ENCODE measurements around the gene SGPP2. TPM values are rescaled to one million over a fixed set of nuclear protein-coding genes. Genes with fewer than 3 reads are reported as not detected.
"Not testable (repeated sequence)": the region's sequence is repeated elsewhere in the genome, so short reads cannot be mapped to it uniquely, and the experiment has no call there.

The SGPP2 gene
- polyA plus RNA-seq, 1 experiment, result not detected

- H3K27me3 ChIP-seq (ENCODE audit: control insufficient read depth, insufficient read depth, low read length), result peaks cover 6% of the 10 kb centered on the region
- ChIA-PET CTCF (no interaction called here), POLR2A (no interaction called here)
- H3K36me3 ChIP-seq (ENCODE audit: control insufficient read depth, insufficient read depth, low read length), result no peaks in the 10 kb centered on the region
- no peak for TF ChIP-seq CTCF (IDR thresholded peaks at IDR 0.05; ENCODE audit: insufficient read depth, low read depth, low read length)
- H3K4me3 ChIP-seq (ENCODE audit: low read depth, low read length), result no peak overlapping the region
- no peak for DNase-seq (ENCODE audit: low read depth)
Measured at GRCh38 chr2:222430071-222430470, 5.7 kb downstream of the SGPP2 start.

GRCh38 chr2:222430681-222431080 is 6.3 kb downstream of the SGPP2 start:
- no peak for TF ChIP-seq CTCF (IDR thresholded peaks at IDR 0.05; ENCODE audit: insufficient read depth, low read depth, low read length)
- DNase-seq (ENCODE audit: low read depth), result no peak
- ChIA-PET POLR2A (no interaction called here), CTCF (no interaction called here)
- Histone ChIP-seq H3K27me3 (ENCODE audit: control insufficient read depth, insufficient read depth, low read length) (0 out of 2 replicates have a peak, but pooled peaks cover 2% of the 10 kb centered on the region), H3K36me3 (ENCODE audit: control insufficient read depth, insufficient read depth, low read length) (no peaks in the 10 kb centered on the region), H3K4me3 (ENCODE audit: low read depth, low read length) (no peak overlapping the region)

- Histone ChIP-seq H3K4me3 (ENCODE audit: low read depth, low read length) (no peak overlapping the region), H3K36me3 (ENCODE audit: control insufficient read depth, insufficient read depth, low read length) (no peaks in the 10 kb centered on the region), H3K27me3 (ENCODE audit: control insufficient read depth, insufficient read depth, low read length) (0 out of 2 replicates have a peak, but pooled peaks cover 2% of the 10 kb centered on the region)
- ChIA-PET CTCF (interaction anchor here (1.0 kb wide), 1 partner anchor 11 kb away, joined by 3 read pairs; no protein-coding TSS in a partner anchor), POLR2A (no interaction called here)
- no peak for TF ChIP-seq CTCF (IDR thresholded peaks at IDR 0.05; ENCODE audit: insufficient read depth, low read depth, low read length)
- DNase-seq (ENCODE audit: low read depth), result no peak
Measured at GRCh38 chr2:222431869-222432268, 7.5 kb downstream of the SGPP2 start.

GRCh38 chr2:222433332-222434173 is 9.2 kb downstream of the SGPP2 start:
- Histone ChIP-seq H3K4me3 (ENCODE audit: low read depth, low read length) (no peak overlapping the region), H3K36me3 (ENCODE audit: control insufficient read depth, insufficient read depth, low read length) (no peaks in the 10 kb centered on the region), H3K27me3 (ENCODE audit: control insufficient read depth, insufficient read depth, low read length) (no peaks in the 10 kb centered on the region)
- DNase-seq (ENCODE audit: low read depth), result no peak
- POLR2A ChIA-PET, result no interaction called here
- CTCF ChIA-PET, result no interaction called here
- no peak for TF ChIP-seq CTCF (IDR thresholded peaks at IDR 0.05; ENCODE audit: insufficient read depth, low read depth, low read length)

- DNase-seq (ENCODE audit: low read depth), result no peak
- Histone ChIP-seq H3K4me3 (ENCODE audit: low read depth, low read length) (no peak overlapping the region), H3K36me3 (ENCODE audit: control insufficient read depth, insufficient read depth, low read length) (no peaks in the 10 kb centered on the region), H3K27me3 (ENCODE audit: control insufficient read depth, insufficient read depth, low read length) (no peaks in the 10 kb centered on the region)
- TF ChIP-seq CTCF (IDR thresholded peaks at IDR 0.05; ENCODE audit: insufficient read depth, low read depth, low read length), result no peak
- POLR2A ChIA-PET, result no interaction called here
- CTCF ChIA-PET, result no interaction called here
Measured at GRCh38 chr2:222434204-222434603, 9.9 kb downstream of the SGPP2 start.

GRCh38 chr2:222435400-222436039 is 11.2 kb downstream of the SGPP2 start:
- DNase-seq (ENCODE audit: low read depth); H3K4me3 ChIP-seq (ENCODE audit: low read depth, low read length); H3K36me3 ChIP-seq (ENCODE audit: control insufficient read depth, insufficient read depth, low read length); POLR2A ChIA-PET; CTCF ChIA-PET; H3K27me3 ChIP-seq (ENCODE audit: control insufficient read depth, insufficient read depth, low read length): not testable (repeated sequence)
